OCI-LY3 (cell line): ENCODE data around the gene SLC4A9.

Experiments
- H2AFZ ChIP-seq: fragments of 200-600, 300-600 bp; shearing (Covaris generic); 2 replicates; pipeline ENCODE4 v1.6.0; 2014; ENCODE audit warnings: antibody characterized with exemption, low read depth, low read length
- H3K27ac ChIP-seq: fragments of 200-600, 300-600 bp; sonication (generic); 2 replicates; pipeline ENCODE4 v1.5.1; 2014; ENCODE audit warnings: mild to moderate bottlenecking, low read length, moderate library complexity, mixed read lengths
- H3K27me3 ChIP-seq: fragments of 200-600, 300-600 bp; sonication (generic); 2 replicates; pipeline ENCODE4 v1.6.1; 2014; ENCODE audit warnings: low read depth, low read length, mixed read lengths
- H3K36me3 ChIP-seq: fragments of 200-600, 300-600 bp; sonication (generic); replicated peaks from 2 replicates; pipeline ENCODE3; 2014; ENCODE audit warnings: low read depth, low read length, mixed read lengths
- H3K4me1 ChIP-seq: fragments of 300-600, 200-600 bp; sonication (generic); 2 replicates; pipeline ENCODE4 v1.6.1; 2014; ENCODE audit warnings: low read length, mixed read lengths
- H3K4me2 ChIP-seq: fragments of 200-600, 300-600 bp; sonication (generic); 2 replicates; pipeline ENCODE4 v1.6.1; 2014; ENCODE audit warnings: low read length, mixed read lengths
- H3K4me3 ChIP-seq: fragments of 300-600, 200-600 bp; sonication (generic); 2 replicates; pipeline ENCODE4 v1.5.1; 2014; ENCODE audit warnings: antibody characterized with exemption, mild to moderate bottlenecking, low read length, moderate library complexity
- H3K79me2 ChIP-seq: fragments of 300-600, 200-600 bp; shearing (Covaris generic); 2 replicates; pipeline ENCODE4 v1.6.1; 2014; ENCODE audit warnings: mild to moderate bottlenecking, low read length, mixed read lengths
- H3K9ac ChIP-seq: fragments of 300-600, 200-600 bp; shearing (Covaris generic); 2 replicates; pipeline ENCODE4 v1.6.0; 2014; ENCODE audit warnings: mild to moderate bottlenecking, low read length, moderate library complexity
- H3K9me3 ChIP-seq: fragments of 200-600, 300-600 bp; shearing (Covaris generic); 2 replicates; pipeline ENCODE4 v1.6.1; 2014; ENCODE audit warnings: low read length, mixed read lengths; ENCODE audit not compliant: insufficient read depth
- H4K20me1 ChIP-seq: fragments of 200-600, 300-600 bp; sonication (generic); 2 replicates; pipeline ENCODE4 v1.6.1; 2016; ENCODE audit warnings: low read length, mixed read lengths; ENCODE audit not compliant: insufficient read depth
- EZH2phosphoT487 ChIP-seq: fragments of 200-600 bp; shearing (Covaris generic); IDR thresholded peaks from 2 replicates; pipeline ENCODE4 v1.6.1; 2018; ENCODE audit warnings: antibody characterized with exemption, mixed run types, low read depth
- TF ChIP-seq, protein P1 (sequence below): fragments of 200-600, 300-600 bp; sonication (generic); IDR thresholded peaks from 2 replicates; pipeline ENCODE4 v1.5.1; 2014; ENCODE audit warnings: antibody characterized with exemption, low read length, low read depth

SLC4A9 gene

DNA sequence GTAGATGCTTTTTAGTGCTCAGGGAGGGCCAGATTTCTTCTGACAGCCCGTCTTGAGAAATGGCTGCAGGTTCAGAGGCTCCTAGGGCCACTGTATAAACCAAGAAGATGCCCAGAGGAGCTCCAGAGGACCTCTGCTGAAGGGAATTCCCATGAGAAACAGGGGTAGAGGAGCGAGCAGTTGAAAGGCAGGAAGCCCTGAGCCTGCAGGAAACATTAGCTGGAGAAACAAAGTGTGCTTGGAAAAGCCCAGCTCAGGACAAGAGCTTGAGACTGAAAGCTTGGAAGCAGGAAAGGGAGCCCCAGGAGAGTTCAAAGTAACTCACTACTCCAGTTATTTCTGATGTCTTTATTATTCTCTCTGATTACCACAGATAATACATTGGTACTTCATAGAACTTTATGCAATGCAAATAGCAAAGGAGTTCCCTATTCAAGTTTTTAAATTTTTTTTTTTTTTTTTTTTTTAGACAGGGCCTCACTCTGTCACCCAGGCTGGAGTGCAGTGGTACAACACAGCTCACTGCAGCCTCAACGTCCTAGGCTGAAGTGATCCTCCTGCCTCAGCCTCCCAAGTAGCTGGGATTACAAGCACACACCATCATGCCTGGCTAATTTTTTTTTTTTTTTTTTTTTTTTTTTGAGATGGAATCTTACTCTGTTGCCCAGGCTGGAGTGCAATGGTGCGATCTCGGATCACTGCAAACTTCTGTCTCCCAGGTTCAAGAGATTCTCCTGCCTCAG lies 30.1 kb upstream of the SLC4A9 start:
- no peaks in the 10 kb centered on the region for H3K27me3 ChIP-seq
- H4K20me1 ChIP-seq, result no peaks in the 10 kb centered on the region
- H3K4me3 ChIP-seq, result no peak overlapping the region
- no peaks in the 10 kb centered on the region for H3K79me2 ChIP-seq
- no peaks in the 10 kb centered on the region for H3K4me1 ChIP-seq
- no peak overlapping the region for H3K27ac ChIP-seq
- no peak overlapping the region for H3K9ac ChIP-seq
- H2AFZ ChIP-seq, result no peak overlapping the region
- no peak overlapping the region for H3K4me2 ChIP-seq
- H3K36me3 ChIP-seq, result no peaks in the 10 kb centered on the region
- no peaks in the 10 kb centered on the region for H3K9me3 ChIP-seq
- TF ChIP-seq, protein P1, sequence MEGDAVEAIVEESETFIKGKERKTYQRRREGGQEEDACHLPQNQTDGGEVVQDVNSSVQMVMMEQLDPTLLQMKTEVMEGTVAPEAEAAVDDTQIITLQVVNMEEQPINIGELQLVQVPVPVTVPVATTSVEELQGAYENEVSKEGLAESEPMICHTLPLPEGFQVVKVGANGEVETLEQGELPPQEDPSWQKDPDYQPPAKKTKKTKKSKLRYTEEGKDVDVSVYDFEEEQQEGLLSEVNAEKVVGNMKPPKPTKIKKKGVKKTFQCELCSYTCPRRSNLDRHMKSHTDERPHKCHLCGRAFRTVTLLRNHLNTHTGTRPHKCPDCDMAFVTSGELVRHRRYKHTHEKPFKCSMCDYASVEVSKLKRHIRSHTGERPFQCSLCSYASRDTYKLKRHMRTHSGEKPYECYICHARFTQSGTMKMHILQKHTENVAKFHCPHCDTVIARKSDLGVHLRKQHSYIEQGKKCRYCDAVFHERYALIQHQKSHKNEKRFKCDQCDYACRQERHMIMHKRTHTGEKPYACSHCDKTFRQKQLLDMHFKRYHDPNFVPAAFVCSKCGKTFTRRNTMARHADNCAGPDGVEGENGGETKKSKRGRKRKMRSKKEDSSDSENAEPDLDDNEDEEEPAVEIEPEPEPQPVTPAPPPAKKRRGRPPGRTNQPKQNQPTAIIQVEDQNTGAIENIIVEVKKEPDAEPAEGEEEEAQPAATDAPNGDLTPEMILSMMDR, result no peak
- TF ChIP-seq EZH2phosphoT487, result no peak

DNA sequence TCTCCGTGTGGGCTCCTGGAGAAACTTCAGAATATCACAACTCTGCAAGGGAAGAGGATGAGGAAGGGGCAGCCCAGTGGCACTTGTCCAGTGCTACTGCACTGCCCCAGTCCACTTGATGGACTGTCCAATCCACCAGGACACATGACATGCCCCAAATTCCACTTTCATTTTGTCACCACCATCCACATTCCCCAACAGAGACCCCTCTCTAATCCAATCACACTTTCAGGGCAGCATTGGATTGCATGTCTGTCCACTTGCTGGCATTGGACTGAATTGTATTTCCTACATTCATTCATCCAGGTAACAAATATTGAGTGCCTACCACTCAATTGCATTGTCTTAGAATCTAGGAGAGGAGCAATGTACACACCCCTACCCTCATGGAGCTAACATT lies 28.4 kb upstream of the SLC4A9 start:
- Histone ChIP-seq H4K20me1 (no peaks in the 10 kb centered on the region), H3K9me3 (no peaks in the 10 kb centered on the region), H3K79me2 (no peaks in the 10 kb centered on the region), H3K27ac (no peak overlapping the region), H3K9ac (no peak overlapping the region), H3K4me2 (no peak overlapping the region), H3K27me3 (no peaks in the 10 kb centered on the region), H3K36me3 (no peaks in the 10 kb centered on the region), H3K4me1 (no peaks in the 10 kb centered on the region), H2AFZ (no peak overlapping the region), H3K4me3 (no peak overlapping the region)
- TF ChIP-seq, protein P1, result no peak
- TF ChIP-seq EZH2phosphoT487, result no peak

GRCh38 chr5:140336388-140336787 lies 23.6 kb upstream of the SLC4A9 start:
- H3K4me2 ChIP-seq, result no peak overlapping the region
- H4K20me1 ChIP-seq, result no peaks in the 10 kb centered on the region
- no peak overlapping the region for H3K9ac ChIP-seq
- no peaks in the 10 kb centered on the region for H3K36me3 ChIP-seq
- H3K9me3 ChIP-seq, result no peaks in the 10 kb centered on the region
- no peak for TF ChIP-seq EZH2phosphoT487
- TF ChIP-seq, protein P1, result no peak
- no peaks in the 10 kb centered on the region for H3K27me3 ChIP-seq
- H3K4me3 ChIP-seq, result no peak overlapping the region
- H3K4me1 ChIP-seq, result peaks cover 5% of the 10 kb centered on the region
- no peak overlapping the region for H3K27ac ChIP-seq
- H3K79me2 ChIP-seq, result no peaks in the 10 kb centered on the region
- no peak overlapping the region for H2AFZ ChIP-seq

DNA sequence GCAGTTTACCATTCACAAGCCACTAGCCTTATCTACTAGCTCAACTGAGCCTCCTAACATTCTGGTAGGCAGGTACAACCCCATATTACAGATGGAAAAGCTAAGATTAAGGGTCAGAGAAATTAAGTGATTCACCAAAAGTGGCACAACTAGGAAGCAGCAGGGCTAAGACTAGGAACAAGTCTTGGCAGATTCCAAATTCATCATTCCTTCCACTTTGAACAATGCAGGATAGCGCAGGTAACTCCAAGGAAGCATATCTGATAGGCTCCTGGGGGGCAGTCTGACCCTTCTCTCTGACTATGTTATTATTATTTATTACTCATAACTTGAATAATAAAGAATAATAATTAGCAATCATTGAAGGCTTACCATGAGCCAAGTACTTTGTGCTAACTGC lies 22.1 kb upstream of the SLC4A9 start:
- TF ChIP-seq, protein P1, result no peak
- no peak for TF ChIP-seq EZH2phosphoT487
- Histone ChIP-seq H2AFZ (no peak overlapping the region), H3K27me3 (no peaks in the 10 kb centered on the region), H3K9me3 (no peaks in the 10 kb centered on the region), H3K4me2 (no peak overlapping the region), H3K9ac (no peak overlapping the region), H3K4me1 (peaks cover 17% of the 10 kb centered on the region), H3K79me2 (no peaks in the 10 kb centered on the region), H4K20me1 (no peaks in the 10 kb centered on the region), H3K36me3 (no peaks in the 10 kb centered on the region), H3K27ac (no peak overlapping the region), H3K4me3 (no peak overlapping the region)
